Measurements from ENCODE around the gene RBBP5. TPM values are rescaled to one million over a fixed set of nuclear protein-coding genes. Genes with fewer than 3 reads are reported as not detected.

Gene RBBP5
- total RNA-seq, 1 donor from 2014 or later, result 14.7 TPM

DNA sequence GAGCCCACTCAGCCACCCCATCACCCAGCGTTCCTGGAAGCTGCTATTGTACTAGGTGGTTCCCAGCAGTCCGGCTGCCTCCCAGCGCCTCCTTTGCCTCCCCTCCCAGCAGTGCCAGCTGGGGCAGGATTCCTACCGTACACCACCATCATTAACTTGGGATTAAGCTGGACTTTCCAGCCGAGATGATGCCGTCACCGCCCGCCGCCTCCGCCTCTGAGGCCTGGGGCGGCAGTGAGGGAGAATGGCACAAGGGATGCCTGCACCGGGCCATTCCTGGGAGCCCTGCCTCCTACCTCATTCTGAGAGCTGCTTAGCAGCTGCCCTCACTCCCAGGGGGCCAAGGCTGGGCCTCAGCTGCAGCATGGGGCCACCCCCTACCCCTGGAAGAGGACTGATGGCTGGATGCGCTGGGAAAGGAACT lies 65.6 kb downstream of the RBBP5 start:
- H3K27me3 Mint-ChIP-seq (ENCODE audit: unreplicated experiment), result peaks cover 15% of the 10 kb centered on the region
- H3K4me1 Mint-ChIP-seq (ENCODE audit: unreplicated experiment), result no peaks in the 10 kb centered on the region
- no peaks in the 10 kb centered on the region for H3K36me3 Mint-ChIP-seq (ENCODE audit: unreplicated experiment)
- TF ChIP-seq, protein P1, sequence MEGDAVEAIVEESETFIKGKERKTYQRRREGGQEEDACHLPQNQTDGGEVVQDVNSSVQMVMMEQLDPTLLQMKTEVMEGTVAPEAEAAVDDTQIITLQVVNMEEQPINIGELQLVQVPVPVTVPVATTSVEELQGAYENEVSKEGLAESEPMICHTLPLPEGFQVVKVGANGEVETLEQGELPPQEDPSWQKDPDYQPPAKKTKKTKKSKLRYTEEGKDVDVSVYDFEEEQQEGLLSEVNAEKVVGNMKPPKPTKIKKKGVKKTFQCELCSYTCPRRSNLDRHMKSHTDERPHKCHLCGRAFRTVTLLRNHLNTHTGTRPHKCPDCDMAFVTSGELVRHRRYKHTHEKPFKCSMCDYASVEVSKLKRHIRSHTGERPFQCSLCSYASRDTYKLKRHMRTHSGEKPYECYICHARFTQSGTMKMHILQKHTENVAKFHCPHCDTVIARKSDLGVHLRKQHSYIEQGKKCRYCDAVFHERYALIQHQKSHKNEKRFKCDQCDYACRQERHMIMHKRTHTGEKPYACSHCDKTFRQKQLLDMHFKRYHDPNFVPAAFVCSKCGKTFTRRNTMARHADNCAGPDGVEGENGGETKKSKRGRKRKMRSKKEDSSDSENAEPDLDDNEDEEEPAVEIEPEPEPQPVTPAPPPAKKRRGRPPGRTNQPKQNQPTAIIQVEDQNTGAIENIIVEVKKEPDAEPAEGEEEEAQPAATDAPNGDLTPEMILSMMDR (IDR thresholded peaks at IDR 0.05), result no peak
- DNase-seq (ENCODE audit: extremely low spot score, unreplicated experiment), result no peak
- H3K27ac Mint-ChIP-seq (ENCODE audit: unreplicated experiment), result no peak overlapping the region
- H3K9me3 Mint-ChIP-seq (ENCODE audit: unreplicated experiment), result no peaks in the 10 kb centered on the region
- H3K4me3 Mint-ChIP-seq (ENCODE audit: unreplicated experiment), result no peak overlapping the region

DNA sequence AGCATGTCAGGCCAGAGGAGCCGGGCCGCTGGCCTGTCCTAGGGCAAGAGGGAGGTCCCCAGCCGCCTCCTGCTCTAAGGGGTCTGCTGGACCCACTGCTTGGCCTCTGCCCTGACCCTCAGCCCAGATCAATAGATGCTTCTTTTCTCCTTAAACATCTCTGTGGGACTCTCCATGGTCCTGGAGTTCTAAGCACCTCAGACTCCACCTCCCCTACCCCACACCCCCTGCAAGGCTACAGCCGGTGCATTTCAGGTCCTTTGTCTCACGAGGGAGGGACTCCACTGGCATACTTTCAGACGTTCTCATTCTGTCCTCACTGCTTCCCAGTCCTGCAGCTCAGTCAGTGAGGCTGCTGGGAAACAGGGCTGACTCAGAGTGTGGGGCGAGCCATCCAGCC lies 67.8 kb downstream of the RBBP5 start:
- no peak for DNase-seq (ENCODE audit: extremely low spot score, unreplicated experiment)
- H3K4me3 Mint-ChIP-seq (ENCODE audit: unreplicated experiment), result no peak overlapping the region
- no peaks in the 10 kb centered on the region for H3K36me3 Mint-ChIP-seq (ENCODE audit: unreplicated experiment)
- TF ChIP-seq, protein P1 (IDR thresholded peaks at IDR 0.05), result no peak
- H3K27me3 Mint-ChIP-seq (ENCODE audit: unreplicated experiment), result peaks cover 19% of the 10 kb centered on the region
- H3K9me3 Mint-ChIP-seq (ENCODE audit: unreplicated experiment), result no peaks in the 10 kb centered on the region
- H3K4me1 Mint-ChIP-seq (ENCODE audit: unreplicated experiment), result no peaks in the 10 kb centered on the region
- H3K27ac Mint-ChIP-seq (ENCODE audit: unreplicated experiment), result no peak overlapping the region

DNA sequence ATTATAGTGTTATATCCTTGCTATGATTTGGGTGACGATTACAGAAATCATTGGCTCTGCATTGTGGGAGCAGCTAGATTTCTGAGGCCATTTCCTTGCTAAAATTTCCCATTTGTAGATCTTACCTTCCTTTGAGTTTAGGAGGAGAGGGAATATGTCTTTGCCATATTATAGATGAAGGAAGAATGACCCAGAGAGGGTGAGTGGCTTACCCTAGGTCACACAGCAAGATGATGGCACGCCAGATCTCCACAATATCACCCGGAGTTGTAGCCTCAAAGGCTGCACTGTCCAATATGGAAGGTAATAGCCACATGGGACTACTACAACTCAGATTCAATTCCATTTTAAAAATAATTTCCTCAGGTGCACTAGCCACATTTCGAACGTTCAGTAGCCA lies 68.5 kb downstream of the RBBP5 start:
- H3K27ac Mint-ChIP-seq (ENCODE audit: unreplicated experiment), result no peak overlapping the region
- peaks cover 22% of the 10 kb centered on the region for H3K27me3 Mint-ChIP-seq (ENCODE audit: unreplicated experiment)
- H3K36me3 Mint-ChIP-seq (ENCODE audit: unreplicated experiment), result no peaks in the 10 kb centered on the region
- no peak overlapping the region for H3K4me3 Mint-ChIP-seq (ENCODE audit: unreplicated experiment)
- H3K9me3 Mint-ChIP-seq (ENCODE audit: unreplicated experiment), result no peaks in the 10 kb centered on the region
- H3K4me1 Mint-ChIP-seq (ENCODE audit: unreplicated experiment), result no peaks in the 10 kb centered on the region
- TF ChIP-seq, protein P1 (IDR thresholded peaks at IDR 0.05), result no peak
- no peak for DNase-seq (ENCODE audit: extremely low spot score, unreplicated experiment)

- Mint-ChIP-seq H3K27me3 (ENCODE audit: unreplicated experiment) (peaks cover 23% of the 10 kb centered on the region), H3K27ac (ENCODE audit: unreplicated experiment) (no peak overlapping the region), H3K36me3 (ENCODE audit: unreplicated experiment) (no peaks in the 10 kb centered on the region), H3K4me3 (ENCODE audit: unreplicated experiment) (no peak overlapping the region), H3K9me3 (ENCODE audit: unreplicated experiment) (no peaks in the 10 kb centered on the region), H3K4me1 (ENCODE audit: unreplicated experiment) (no peaks in the 10 kb centered on the region)
- TF ChIP-seq, protein P1 (IDR thresholded peaks at IDR 0.05), result no peak
- DNase-seq (ENCODE audit: extremely low spot score, unreplicated experiment), result no peak
Measured at GRCh38 chr1:205052690-205053089, 69.1 kb downstream of the RBBP5 start.

- Mint-ChIP-seq H3K4me1 (ENCODE audit: unreplicated experiment) (no peaks in the 10 kb centered on the region), H3K9me3 (ENCODE audit: unreplicated experiment) (no peaks in the 10 kb centered on the region), H3K36me3 (ENCODE audit: unreplicated experiment) (no peaks in the 10 kb centered on the region), H3K4me3 (ENCODE audit: unreplicated experiment) (no peak overlapping the region), H3K27me3 (ENCODE audit: unreplicated experiment) (peaks cover 35% of the 10 kb centered on the region), H3K27ac (ENCODE audit: unreplicated experiment) (no peak overlapping the region)
- no peak for DNase-seq (ENCODE audit: extremely low spot score, unreplicated experiment)
- TF ChIP-seq, protein P1 (IDR thresholded peaks at IDR 0.05), result no peak
Measured at GRCh38 chr1:205049479-205049878, 72.3 kb downstream of the RBBP5 start.
